Activated CD4-positive, alpha-beta T cell treated with anti-CD3 and anti-CD28 coated beads for 48 hours (primary cell): ENCODE data around the gene HBA1.
"Not testable (repeated sequence)": the region's sequence is repeated elsewhere in the genome, so short reads cannot be mapped to it uniquely, and the experiment has no call there.

Experiments
- DNase-seq: peaks from one replicate; pipeline ENCODE4 v3.0.0-alpha.2; 2020

HBA1 gene

GRCh38 chr16:176006-176405 lies 474 bp upstream of the HBA1 start:
- DNase-seq, result not testable (repeated sequence)

- DNase-seq, result no peak
Measured at GRCh38 chr16:177394-177822, 928 bp downstream of the HBA1 start.

GRCh38 chr16:177981-178667 lies 1.6 kb downstream of the HBA1 start:
- no peak for DNase-seq

GRCh38 chr16:178668-179015 lies 2.2 kb downstream of the HBA1 start:
- DNase-seq, result no peak

GRCh38 chr16:179211-180092 lies 3.0 kb downstream of the HBA1 start:
- DNase-seq, result no peak

DNA sequence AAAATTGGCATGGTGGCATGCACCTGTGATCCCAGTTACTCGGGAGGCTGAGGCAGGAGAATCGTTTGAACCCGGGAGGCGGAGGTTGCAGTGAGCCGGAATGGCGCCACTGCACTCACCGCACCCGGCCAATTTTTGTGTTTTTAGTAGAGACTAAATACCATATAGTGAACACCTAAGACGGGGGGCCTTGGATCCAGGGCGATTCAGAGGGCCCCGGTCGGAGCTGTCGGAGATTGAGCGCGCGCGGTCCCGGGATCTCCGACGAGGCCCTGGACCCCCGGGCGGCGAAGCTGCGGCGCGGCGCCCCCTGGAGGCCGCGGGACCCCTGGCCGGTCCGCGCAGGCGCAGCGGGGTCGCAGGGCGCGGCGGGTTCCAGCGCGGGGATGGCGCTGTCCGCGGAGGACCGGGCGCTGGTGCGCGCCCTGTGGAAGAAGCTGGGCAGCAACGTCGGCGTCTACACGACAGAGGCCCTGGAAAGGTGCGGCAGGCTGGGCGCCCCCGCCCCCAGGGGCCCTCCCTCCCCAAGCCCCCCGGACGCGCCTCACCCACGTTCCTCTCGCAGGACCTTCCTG lies 3.7 kb downstream of the HBA1 start, which contains the start of gene HBQ1:
Gene HBQ1 (plus strand): TSS at position 359 of the 575 bp plus-strand sequence. CDS start 28 bp downstream, at position 387.
- DNase-seq, result peak; percentile 45

DNA sequence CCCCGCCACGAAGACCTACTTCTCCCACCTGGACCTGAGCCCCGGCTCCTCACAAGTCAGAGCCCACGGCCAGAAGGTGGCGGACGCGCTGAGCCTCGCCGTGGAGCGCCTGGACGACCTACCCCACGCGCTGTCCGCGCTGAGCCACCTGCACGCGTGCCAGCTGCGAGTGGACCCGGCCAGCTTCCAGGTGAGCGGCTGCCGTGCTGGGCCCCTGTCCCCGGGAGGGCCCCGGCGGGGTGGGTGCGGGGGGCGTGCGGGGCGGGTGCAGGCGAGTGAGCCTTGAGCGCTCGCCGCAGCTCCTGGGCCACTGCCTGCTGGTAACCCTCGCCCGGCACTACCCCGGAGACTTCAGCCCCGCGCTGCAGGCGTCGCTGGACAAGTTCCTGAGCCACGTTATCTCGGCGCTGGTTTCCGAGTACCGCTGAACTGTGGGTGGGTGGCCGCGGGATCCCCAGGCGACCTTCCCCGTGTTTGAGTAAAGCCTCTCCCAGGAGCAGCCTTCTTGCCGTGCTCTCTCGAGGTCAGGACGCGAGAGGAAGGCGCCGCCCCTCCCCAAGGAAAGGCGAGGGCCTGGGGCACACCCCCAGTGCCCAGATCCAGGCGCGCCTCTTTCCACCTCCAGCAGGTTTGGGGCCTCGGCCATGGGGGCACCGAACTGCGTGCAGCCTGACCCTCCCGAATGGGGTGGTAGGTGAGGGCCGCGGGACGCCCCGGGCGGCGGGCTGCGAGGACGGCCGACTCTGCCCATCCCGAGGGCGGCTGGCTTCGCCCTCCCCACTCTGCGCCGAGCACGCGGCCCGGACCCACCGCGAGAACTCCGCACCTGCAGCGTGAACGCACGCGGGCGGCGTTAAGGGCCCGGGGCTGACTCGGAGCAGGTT lies 4.4 kb downstream of the HBA1 start:
- peak; percentile 92 for DNase-seq

- DNase-seq, result no peak
Measured at GRCh38 chr16:181565-182021, 5.1 kb downstream of the HBA1 start.

DNA sequence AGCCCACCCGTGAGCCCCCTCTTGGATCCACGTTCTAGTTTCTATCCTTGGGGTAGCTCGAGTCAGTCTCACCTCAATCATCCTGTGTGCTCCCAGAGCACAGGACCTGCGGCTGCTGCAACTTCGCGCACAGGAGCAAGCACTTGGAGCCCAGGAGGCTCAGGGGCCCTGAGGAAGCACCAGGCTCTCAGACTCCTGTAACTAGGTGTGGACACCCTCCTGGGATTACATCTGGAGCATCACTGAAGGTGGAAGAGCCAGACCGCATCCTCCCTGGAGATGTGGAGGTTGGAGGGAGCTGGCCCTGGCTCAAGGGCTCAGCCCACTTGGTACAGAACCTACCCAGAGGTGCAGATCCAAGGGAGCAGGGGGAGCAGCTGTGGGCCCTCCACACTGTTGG lies 6.5 kb downstream of the HBA1 start:
- DNase-seq, result no peak

GRCh38 chr16:185213-185612 lies 8.7 kb downstream of the HBA1 start:
- DNase-seq, result no peak

DNA sequence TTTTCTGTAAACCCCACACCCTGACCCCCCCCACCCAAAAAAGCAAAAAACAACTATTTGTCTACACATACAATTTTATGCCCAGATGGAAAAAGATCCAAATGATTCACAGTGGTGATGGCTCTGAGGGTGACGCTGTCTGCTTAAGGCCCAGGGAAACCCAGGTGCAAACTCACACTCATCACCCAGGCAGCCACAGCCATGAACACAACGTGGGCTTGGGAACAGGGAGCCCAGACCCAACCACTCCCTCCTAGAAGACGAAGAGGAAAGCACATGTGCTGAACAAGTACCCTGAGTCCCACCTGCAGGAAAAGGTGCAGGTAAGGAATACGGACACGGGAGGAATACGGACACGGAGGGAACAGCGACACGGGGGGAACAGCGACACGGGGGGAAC lies 9.2 kb downstream of the HBA1 start:
- DNase-seq, result no peak

DNA sequence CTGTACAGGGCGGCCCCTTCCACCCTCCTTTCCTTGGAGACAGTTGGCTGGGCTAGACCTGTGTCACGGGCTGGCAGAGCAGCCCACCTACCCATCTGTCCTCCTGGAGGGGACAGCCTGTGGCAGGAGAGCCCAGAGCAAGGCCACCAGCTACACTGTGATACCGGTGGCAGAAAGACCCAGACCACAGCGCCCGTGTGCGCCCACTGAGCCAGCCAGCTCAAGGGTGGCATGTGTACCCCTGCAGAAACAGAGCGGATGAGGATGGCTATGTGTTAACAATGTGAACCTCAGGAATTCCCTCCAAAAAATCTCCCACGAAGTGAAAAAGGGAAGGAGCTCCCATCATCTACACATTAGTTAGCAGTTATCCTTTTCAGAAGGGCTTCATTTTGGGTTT lies 10.8 kb downstream of the HBA1 start:
- no peak for DNase-seq

DNA sequence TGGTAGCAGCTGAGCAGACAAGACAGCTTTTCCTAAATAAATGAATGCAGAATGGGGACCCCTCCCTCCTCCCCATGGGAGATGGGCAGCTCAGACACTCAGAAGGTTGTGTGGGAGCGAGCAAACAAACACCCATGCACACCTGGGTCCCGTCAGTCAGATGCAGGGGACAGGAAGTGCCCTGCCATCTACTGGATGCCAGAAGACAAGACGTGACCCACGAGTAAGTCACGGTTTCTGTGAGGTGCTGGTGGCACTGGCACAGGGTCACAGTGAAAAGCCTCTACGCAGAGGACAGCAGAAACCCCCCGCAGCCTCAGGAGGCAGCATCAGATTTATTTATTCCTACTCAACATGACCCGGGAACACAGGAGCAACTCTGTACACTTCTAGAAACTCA lies 12.2 kb downstream of the HBA1 start:
- DNase-seq, result peak; percentile 49

DNA sequence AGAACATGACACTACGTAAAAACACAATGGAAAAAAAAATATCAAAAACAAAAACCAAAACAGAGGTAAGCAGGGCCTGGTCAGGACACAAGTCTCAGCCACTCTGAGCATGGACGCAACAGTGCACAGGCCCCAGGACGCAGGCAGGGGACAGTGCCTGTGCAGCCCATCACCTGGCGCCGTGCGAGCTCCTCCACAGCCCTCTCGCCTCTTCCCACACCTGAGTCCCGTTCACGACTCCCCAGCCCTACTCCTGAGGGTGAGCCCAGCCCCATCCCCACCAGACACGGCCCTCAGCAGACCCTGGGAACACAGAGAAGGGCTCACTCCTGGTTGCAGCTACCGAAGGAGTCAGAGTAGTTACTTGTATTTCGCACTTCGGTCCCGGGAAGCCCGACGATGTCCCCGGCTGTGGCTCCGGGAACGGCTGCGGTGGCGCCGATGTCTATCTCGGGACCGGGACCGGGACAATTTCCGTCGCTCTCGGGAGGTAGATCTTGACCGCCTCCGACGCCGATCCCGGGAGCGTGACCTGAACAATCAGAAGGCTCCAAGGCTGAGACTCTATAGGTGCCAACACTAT lies 13.2 kb downstream of the HBA1 start:
- no peak for DNase-seq

DNA sequence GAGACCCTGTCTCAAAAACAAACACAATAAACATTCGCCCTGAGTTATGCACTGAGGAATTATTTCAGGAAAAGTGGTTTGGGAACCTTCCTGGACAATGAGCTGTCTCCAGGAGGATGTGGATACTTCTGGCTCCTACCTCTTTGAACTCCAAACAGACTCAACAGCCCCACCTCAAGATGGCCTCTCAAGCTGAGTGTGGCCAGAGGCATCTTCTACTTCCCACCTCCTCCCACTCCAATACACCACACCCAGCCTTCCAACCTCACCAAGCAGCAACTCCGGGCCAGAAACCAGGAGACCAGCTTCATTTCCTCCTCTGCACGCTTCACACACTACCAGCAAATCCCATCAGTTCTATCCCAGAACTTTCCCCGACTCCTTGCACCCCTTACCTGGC lies 15.4 kb downstream of the HBA1 start:
- DNase-seq, result no peak

- no peak for DNase-seq
Measured at GRCh38 chr16:192686-193085, 16.2 kb downstream of the HBA1 start.

DNA sequence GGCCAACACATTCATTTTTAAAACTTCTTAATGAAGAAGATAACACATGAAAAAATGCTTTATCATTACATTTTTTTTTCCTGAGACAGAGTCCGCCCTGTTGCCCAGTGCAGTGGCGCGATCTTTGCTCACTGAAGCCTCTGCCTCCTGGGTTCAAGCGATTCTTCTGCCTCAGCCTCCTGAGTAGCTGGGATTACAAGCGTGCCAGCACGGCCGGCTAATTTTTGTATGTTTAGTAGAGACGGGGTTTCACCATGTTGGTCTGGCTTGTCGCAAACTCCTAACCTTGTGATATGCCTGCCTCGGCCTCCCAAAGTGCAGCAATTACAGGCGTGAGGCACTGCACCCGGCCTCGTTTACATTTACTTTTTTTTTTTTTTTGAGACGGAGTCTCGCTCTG lies 17.0 kb downstream of the HBA1 start:
- DNase-seq, result no peak

- no peak for DNase-seq
Measured at GRCh38 chr16:194516-194915, 18.0 kb downstream of the HBA1 start.

DNA sequence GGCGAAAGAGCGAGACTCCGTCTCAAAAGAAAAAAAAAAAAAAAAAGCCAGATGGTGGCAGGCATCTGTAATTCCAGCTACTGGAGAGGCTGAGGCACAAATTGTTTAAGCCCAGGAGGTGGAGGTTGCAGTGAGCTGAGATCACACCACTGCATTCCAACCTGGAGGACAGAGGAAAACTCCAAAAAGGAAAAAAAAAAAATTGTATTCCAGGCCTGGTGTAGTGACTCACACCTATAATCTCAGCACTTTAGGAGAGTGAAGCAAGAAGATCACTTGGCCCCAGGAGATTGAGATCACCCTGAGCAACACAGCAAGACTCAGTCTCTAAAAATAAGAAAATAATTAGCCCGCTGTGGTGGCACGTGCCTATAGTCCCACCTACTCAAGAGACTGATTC lies 23.9 kb downstream of the HBA1 start:
- DNase-seq, result no peak

GRCh38 chr16:203246-203645 lies 26.8 kb downstream of the HBA1 start:
- no peak for DNase-seq

GRCh38 chr16:204046-204445 lies 27.6 kb downstream of the HBA1 start:
- not testable (repeated sequence) for DNase-seq

GRCh38 chr16:209359-209758 lies 32.9 kb downstream of the HBA1 start:
- DNase-seq, result not testable (repeated sequence)
